Aorta (tissue), 5 donors: Measurements from ENCODE around the gene MYOF. TPM values are rescaled to one million over a fixed set of nuclear protein-coding genes. Genes with fewer than 3 reads are reported as not detected.
"Not testable (repeated sequence)": the region's sequence is repeated elsewhere in the genome, so short reads cannot be mapped to it uniquely, and the experiment has no call there.

Experiments used
- ATAC-seq: fragments of 200-7000 bp; cut with Tn5 transposase; one replicate; pipeline ENCODE4 v1.9.1; 2022; ENCODE audit warnings: moderate library complexity; ENCODE audit not compliant: low FRiP score
- DNase-seq, 2 donors: peaks; one replicate each; pipeline ENCODE4 v3.0.0-alpha.2; 2020
- H3K27ac ChIP-seq, 2 donors: one replicate each; pipeline ENCODE4 v1.5.1; 2013; ENCODE audit warnings: low read length in 2 of 2, mild to moderate bottlenecking in 2 of 2, moderate library complexity in 2 of 2, control low read depth in 1 of 2, inconsistent platforms in 1 of 2, low read depth in 1 of 2
- H3K27me3 ChIP-seq, 2 donors: one replicate each; pipeline ENCODE4 v1.6.1; 2013; ENCODE audit warnings: control low read depth in 1 of 2, low read length in 1 of 2, mild to moderate bottlenecking in 1 of 2, moderate library complexity in 1 of 2; ENCODE audit not compliant: insufficient read depth in 2 of 2, control insufficient read depth in 1 of 2
- H3K36me3 ChIP-seq, 2 donors: one replicate each; pipeline ENCODE4 v1.6.1; 2013; ENCODE audit warnings: control low read depth in 1 of 2, low read length in 1 of 2, mild to moderate bottlenecking in 1 of 2; ENCODE audit not compliant: insufficient read depth in 2 of 2, control insufficient read depth in 1 of 2
- H3K4me1 ChIP-seq, 2 donors: one replicate each; pipeline ENCODE4 v1.6.1; 2013; ENCODE audit warnings: low read length in 2 of 2, control low read depth in 1 of 2, mild to moderate bottlenecking in 1 of 2, moderate library complexity in 1 of 2; ENCODE audit not compliant: insufficient read depth in 2 of 2, control insufficient read depth in 1 of 2
- H3K4me3 ChIP-seq, 2 donors: one replicate each; pipeline ENCODE4 v1.5.1; 2013; ENCODE audit warnings: low read length in 2 of 2, control low read depth in 1 of 2, mild to moderate bottlenecking in 1 of 2
- H3K9me3 ChIP-seq: one replicate; pipeline ENCODE4 v1.6.1; 2013; ENCODE audit warnings: mild to moderate bottlenecking, low read length; ENCODE audit not compliant: control insufficient read depth
- WGBS, 2 donors: extraction: QIAGEN DNeasy Blood & Tissue Kit; methylation state at CpG; one replicate each; pipeline ENCODE4 v1.1.7; 2013; 5-methylcytosine and 5-hydroxymethylcytosine counted together
- intact Hi-C, 2 donors: fragments of 100-400 bp; cut with DNase I; formaldehyde crosslinking; loops; one replicate each; pipeline versions ENCODE4 v1.14.2 to v1.15.0; 2022
- polyA plus RNA-seq, 2 donors: library from polyadenylated mRNA; stranded (reverse); fragments of 200-250 nt; gene quantifications; one replicate each; pipeline ENCODE4 v1.2.3, GENCODE V29; 2013
- total RNA-seq, 2 donors: library from RNA; stranded (reverse); fragmentation: NEBNext Ultra II Directional; extraction: Animal tissue kit (Norgen Biotek cat#: 25700); gene quantifications; one replicate each; pipeline ENCODE4 v1.2.1, GENCODE V29; 2021
- donor health status: healthy with polysubstance abuse.
- donor health status: Bipolar disorder and iron deficiency.
- donor health status: DM: no; HTN: no; CAD: no.
- donor health status: DM: no; HTN: no; CAD: no.
- donor health status: DM: yes; HTN: yes; CAD: no.

MYOF gene
- total and polyA plus RNA-seq, 4 donors, result 13.4 to 242 (median 126) TPM

DNA sequence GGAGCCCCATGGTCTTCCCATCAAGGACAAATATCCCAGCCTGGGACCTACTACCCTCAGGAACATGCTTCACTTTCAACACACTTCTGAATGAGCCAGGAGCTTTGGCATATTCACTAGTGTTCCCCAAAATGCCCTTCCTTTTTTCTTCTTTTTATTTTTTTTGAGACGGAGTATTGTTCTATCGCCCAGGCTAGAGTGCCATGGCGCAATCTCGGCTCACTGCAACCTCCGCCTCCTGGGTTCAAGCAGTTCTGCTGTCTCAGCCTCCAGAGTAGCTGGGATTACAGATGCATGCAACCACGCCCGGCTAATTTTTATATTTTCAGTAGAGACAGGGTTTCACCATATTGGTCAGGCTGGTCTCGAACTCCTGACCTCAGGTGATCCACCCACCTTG lies 63.1 kb downstream of the MYOF start:
- not testable (repeated sequence) for DNase-seq, H3K9me3 ChIP-seq, H3K27me3 ChIP-seq, H3K27ac ChIP-seq, H3K4me1 ChIP-seq, H3K36me3 ChIP-seq, H3K4me3 ChIP-seq, ATAC-seq
- intact Hi-C loops, result loop anchor here in 1 of 2 donors (5.0 kb wide), 1 partner anchor 37 kb away; no protein-coding TSS in a partner anchor
- 94 to 97% methylated on average over 8 of the region's 8 CpGs for WGBS, 2 donors

DNA sequence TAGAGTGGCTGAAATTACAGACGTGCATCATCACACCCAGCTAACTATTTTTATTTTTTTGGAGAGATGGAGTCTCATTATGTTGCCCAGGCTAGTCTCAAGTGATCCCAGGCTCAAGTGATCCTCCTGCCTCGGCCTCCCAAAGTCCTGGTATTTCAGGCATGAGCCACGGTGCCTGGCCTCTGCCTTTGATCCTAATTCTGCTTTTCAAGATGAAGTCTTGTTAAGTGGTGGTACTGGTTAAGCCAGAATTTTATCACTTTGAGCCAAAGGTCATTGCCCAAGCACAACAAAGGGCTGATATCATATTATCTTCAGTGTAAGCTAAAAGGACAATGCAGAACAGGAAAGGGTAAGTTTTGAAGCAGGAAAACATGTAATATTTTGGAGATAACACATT lies 64.2 kb downstream of the MYOF start:
- no peaks in the 10 kb centered on the region for H3K9me3 ChIP-seq
- ATAC-seq, result no peak
- no peak overlapping the region for H3K4me3 ChIP-seq
- H3K27ac ChIP-seq, result no peak overlapping the region
- no peak for DNase-seq
- peaks cover 2 to 3% of the 10 kb centered on the region in 2 donors for H3K4me1 ChIP-seq
- no peaks in the 10 kb centered on the region for H3K27me3 ChIP-seq
- WGBS, 2 donors, result 69 to 75% methylated on average over 3 of the region's 3 CpGs
- intact Hi-C loops, result loop anchor here in 1 of 2 donors (5.0 kb wide), 1 partner anchor 36 kb away; no protein-coding TSS in a partner anchor
- H3K36me3 ChIP-seq, result no peaks in the 10 kb centered on the region

DNA sequence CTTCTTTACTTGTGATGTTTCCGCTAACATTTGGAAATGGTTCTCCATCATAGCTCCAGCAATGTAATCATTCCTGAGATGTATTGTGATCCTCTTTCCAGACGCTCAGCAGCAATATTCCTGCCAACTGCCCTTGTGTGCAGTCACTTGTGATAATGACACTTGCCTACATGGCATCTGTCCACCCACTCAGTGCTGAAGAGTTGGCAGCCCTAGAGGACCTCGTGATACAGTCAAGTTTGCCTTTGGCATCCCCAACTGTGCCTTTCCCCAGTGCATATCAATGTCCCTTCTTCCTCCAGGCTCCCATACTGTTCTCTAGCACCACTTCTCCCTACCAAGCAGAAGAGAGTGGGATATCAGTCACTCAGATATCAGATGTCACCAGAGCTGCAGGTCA lies 64.9 kb downstream of the MYOF start:
- H3K27me3 ChIP-seq, result no peaks in the 10 kb centered on the region
- H3K27ac ChIP-seq, result no peak overlapping the region
- no peaks in the 10 kb centered on the region for H3K9me3 ChIP-seq
- no peaks in the 10 kb centered on the region for H3K36me3 ChIP-seq
- no peak overlapping the region for H3K4me3 ChIP-seq
- peaks cover 2 to 3% of the 10 kb centered on the region in 2 donors for H3K4me1 ChIP-seq
- intact Hi-C loops, result loop anchor here in 1 of 2 donors (5.0 kb wide), 1 partner anchor 35 kb away; no protein-coding TSS in a partner anchor
- 34 to 39% methylated on average over 3 of the region's 3 CpGs for WGBS, 2 donors
- DNase-seq (no peak), ATAC-seq (no peak)

DNA sequence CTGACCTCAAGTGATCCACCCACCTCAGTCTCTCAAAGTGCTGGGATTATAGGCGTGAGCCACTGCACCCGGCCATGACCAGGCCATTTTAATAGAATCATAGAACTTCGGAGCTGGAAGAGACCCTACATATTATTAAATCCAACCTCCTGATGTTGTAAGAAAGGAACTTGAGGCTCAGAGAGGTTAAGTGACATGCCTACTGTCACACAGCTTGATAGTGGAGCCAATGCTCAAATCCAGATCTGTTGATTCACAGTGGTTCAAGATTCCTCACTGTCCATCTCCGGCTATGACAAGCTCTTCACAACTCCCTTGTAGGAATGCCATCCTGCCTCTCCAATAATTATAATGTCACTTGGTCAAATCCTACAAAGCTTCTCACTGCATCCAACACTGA lies 65.3 kb downstream of the MYOF start:
- intact Hi-C loops, result loop anchor here in 1 of 2 donors (5.0 kb wide), 1 partner anchor 35 kb away; no protein-coding TSS in a partner anchor
- H3K36me3 ChIP-seq, result no peaks in the 10 kb centered on the region
- WGBS, 2 donors, result 91 to 95% methylated on average over 4 of the region's 4 CpGs
- no peaks in the 10 kb centered on the region for H3K27me3 ChIP-seq
- no peak overlapping the region for H3K4me3 ChIP-seq
- H3K27ac ChIP-seq, result no peak overlapping the region
- DNase-seq, result no peak
- no peaks in the 10 kb centered on the region for H3K9me3 ChIP-seq
- H3K4me1 ChIP-seq, result peaks cover 2 to 3% of the 10 kb centered on the region in 2 donors
- ATAC-seq, result no peak

DNA sequence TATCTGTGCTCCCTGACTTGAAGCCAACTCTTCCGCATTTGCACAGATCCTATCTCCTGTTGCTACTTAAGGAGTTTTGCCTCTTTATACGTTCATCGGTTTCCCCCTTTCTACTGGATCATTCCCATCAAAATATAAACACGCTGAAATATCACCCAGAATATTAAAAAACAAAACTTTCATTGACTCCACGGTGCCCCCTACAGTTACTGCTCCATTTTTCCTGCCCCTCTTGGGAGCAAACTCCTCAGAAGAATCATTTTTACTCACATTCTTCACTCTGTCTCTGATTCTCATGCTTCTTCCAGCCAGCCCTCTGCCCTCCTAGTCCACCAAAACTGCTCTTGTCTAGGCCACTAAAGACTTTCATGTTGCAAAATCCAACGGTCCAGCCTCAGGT lies 66.4 kb downstream of the MYOF start:
- Histone ChIP-seq H3K36me3 (no peaks in the 10 kb centered on the region), H3K27me3 (no peaks in the 10 kb centered on the region), H3K4me1 (peaks cover 0 to 2% of the 10 kb centered on the region in 2 donors), H3K4me3 (no peak overlapping the region), H3K27ac (no peak overlapping the region), H3K9me3 (no peaks in the 10 kb centered on the region)
- DNase-seq (no peak), ATAC-seq (no peak)
- intact Hi-C loops, result loop anchor here in 1 of 2 donors (5.0 kb wide), 1 partner anchor 33 kb away; no protein-coding TSS in a partner anchor
- WGBS, 2 donors, result 68 to 73% methylated on average over 6 of the region's 6 CpGs

DNA sequence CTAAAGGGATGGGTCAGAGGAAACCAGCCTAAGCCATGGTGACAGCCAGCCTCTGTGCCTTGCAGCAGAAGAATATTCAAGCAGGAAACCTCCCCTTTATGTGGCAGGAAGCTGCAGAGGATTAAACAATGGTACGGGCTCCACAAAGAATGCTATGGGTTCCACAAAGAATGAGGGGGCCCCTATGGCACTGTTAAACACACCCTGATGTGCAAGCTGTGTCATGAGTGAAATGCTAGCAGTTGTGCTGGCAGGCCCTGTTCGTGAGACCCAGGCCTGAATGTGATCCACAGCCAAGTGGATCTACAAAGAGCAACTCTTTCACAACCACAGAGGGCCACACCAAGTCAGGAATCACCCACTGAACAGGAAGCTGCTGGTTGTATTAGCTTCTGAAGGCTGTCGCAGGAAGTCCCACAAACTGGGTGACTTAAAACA lies 68.9 kb downstream of the MYOF start:
- Histone ChIP-seq H3K4me1 (no peaks in the 10 kb centered on the region), H3K4me3 (no peak overlapping the region), H3K9me3 (no peaks in the 10 kb centered on the region), H3K27me3 (no peaks in the 10 kb centered on the region), H3K27ac (peak overlapping the region in 1 of 2 donors; percentile 13), H3K36me3 (peaks cover 0 to 9% of the 10 kb centered on the region in 2 donors)
- intact Hi-C loops, result no loop called here
- ATAC-seq (no peak), DNase-seq (no peak)
- 60 to 70% methylated on average over 3 of the region's 3 CpGs for WGBS, 2 donors

DNA sequence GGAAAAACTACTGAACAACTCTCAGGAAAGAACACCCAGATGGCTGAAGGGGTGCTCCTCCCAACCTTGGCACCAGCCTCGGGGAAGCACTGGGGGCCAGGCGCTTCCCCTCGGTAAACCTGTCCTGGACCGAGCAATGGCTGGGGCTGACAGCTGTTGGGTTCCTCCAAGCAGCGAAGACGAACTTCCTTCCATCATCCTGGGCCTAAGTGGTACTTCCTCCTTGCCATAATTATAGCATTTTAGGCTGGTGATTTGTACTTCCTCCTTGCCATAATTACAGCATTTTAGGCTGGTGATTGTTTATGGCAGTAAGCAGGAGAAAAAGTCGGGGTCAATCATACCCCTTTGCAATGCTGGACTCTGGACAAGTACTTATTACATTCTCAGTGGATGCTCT lies 69.3 kb downstream of the MYOF start:
- DNase-seq (no peak), ATAC-seq (no peak)
- Histone ChIP-seq H3K27ac (no peak overlapping the region), H3K9me3 (no peaks in the 10 kb centered on the region), H3K4me3 (no peak overlapping the region), H3K27me3 (no peaks in the 10 kb centered on the region), H3K4me1 (no peaks in the 10 kb centered on the region), H3K36me3 (peaks cover 0 to 9% of the 10 kb centered on the region in 2 donors)
- WGBS, 2 donors, result 74 to 76% methylated on average over 7 of the region's 7 CpGs
- intact Hi-C loops, result no loop called here

DNA sequence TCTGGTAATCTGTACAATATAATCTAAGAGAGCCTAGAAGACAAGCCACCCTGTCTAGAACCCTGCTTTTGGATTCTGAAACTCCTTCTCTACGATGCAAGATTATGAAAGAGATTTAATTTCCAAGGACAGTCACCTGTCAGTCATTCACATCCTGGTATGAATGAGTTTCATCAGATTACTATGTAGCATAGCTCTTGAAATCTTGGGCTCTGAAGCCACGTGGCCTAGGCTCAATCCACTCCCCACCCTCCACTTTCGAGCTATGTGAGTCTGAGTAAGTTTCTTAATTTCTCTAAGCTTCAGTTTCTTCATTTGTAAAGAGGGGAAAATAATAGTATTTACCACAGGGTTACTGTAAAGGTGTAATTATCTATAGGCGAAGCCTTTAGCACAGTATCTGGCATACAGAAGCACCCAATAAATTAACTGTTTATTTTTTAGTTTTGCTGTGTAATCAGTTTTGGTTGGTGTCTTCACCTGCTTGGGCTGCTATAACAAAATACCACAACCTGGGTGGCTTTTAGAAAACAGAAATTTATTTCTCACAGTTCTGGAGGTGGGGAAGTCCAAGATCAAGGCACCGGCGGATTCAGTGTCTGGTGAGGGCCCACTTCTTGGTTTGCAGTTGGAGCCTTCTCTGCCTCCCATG lies 71.3 kb downstream of the MYOF start:
- intact Hi-C loops, result no loop called here

DNA sequence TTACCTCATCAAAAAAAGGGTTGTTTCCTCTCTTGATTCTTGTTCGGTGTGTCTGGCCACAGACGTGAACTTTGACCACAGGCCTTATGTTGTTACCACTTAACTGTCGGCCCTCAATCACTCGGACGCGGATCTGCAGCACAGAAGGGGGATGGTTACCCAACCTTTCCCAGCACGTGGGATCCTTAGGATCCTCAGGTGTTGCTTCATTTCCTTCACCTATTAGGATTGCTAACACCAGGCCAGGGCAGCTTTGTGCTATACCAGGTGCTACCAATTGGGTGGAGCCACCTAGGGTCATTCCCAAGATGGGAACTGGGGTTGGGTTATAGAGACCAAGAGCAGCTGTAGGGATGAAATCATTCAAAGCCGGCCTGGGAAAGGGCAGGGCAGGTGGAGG lies 73.4 kb downstream of the MYOF start:
- 75 to 77% methylated on average over 8 of the region's 8 CpGs for WGBS, 2 donors
- no peaks in the 10 kb centered on the region for H3K4me1 ChIP-seq
- intact Hi-C loops, result no loop called here
- no peak for ATAC-seq
- H3K27me3 ChIP-seq, result no peaks in the 10 kb centered on the region
- H3K27ac ChIP-seq, result no peak overlapping the region
- DNase-seq, result no peak
- H3K36me3 ChIP-seq, result peaks cover 1 to 9% of the 10 kb centered on the region in 2 donors
- H3K4me3 ChIP-seq, result no peak overlapping the region
- no peaks in the 10 kb centered on the region for H3K9me3 ChIP-seq

More for the DNA sequence above, 71.3 kb downstream of the MYOF start:
- Histone ChIP-seq H3K9me3 (no peaks in the 10 kb centered on the region), H3K27ac (no peak overlapping the region), H3K4me3 (no peak overlapping the region), H3K36me3 (peaks cover 1 to 9% of the 10 kb centered on the region in 2 donors), H3K4me1 (no peaks in the 10 kb centered on the region), H3K27me3 (no peaks in the 10 kb centered on the region)
- WGBS, 2 donors, result 80 to 85% methylated on average over 6 of the region's 6 CpGs
- DNase-seq, result no peak
- ATAC-seq, result no peak
